Fibroblast of skin of left quadriceps (primary cell): Measurements from ENCODE around the gene COBLL1.
A peak's percentile ranks its signal among the peaks of the same experiment; 100 is the strongest.

Experiments used
- DNase-seq, 2 experiments: peaks; one replicate each; pipeline ENCODE4 v3.0.0-alpha.2; 2013; ENCODE audit warnings: low read depth in 2 of 2

Gene COBLL1

DNA sequence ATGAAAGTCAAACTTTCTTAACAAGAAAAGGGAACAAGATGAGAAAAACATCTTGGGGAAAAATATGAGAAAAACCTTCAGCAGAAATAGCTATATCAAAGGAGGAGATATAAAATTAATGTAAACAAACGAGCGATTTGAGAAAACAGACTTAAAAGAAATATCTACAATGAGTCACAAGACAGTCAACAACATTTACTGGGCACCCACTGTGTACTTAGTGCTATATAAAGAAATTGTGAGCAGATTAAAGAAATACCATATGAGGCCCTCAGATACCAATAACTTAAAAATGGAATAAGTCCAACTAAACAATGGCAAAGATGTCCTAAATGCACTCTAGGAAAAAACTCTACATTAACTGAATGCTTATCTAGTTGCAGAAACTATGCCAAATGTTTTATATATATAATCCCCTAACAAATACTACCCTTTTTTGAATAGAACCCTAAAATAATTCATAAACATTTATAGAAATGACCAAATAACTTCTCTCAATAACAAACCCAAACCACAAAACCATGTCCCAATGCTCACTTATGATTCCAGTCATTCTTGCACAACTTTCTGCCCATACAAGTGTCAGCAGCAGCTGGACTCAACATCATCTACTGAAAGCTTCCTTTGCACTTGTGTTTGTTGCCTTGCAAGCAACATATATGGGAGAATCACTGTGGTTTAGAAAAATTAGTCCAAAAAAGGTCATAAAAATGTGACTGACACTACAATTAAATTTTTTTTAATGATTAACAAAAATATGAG, 83.5 kb downstream of the COBLL1 start:
- DNase-seq, result peak in 1 of 2 experiments; percentile 20

DNA sequence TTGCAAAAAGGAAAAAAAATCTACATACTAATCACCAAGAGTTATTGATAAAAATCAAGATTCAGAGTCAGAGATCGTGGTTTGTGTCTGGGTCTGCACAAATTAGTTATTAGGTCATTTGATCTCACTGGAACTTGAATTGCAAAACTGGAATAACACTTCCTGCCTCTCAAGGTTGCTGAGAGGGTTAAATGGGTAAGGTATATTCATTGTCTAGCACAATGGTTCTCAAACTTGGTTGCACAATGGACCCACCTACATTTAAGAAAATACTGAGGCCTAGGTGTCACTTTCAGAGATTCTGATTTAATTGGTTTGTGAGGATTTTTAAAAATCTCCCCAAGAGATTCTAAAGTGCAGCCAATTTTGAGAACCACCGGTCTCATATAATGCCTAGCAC, 84.8 kb downstream of the COBLL1 start:
- no peak for DNase-seq

DNA sequence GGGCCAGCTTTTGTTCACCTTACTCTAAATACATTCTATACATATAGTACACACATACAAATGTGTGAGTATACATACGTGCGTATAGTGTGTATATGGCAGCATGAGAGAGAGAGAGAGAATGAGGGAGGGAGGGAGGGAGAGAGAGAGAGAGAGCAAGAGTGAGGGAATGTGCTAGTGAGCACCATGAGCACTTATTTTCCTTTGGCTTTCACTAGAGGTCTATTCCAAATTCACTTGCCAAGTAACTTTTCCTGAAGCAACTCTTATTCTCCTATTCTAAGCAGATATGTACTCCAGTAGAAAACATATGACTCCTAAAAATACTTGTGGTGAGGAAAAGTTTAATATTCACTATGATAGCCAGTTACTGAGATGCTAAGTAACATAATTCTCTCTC, 85.7 kb downstream of the COBLL1 start:
- DNase-seq, result no peak

GRCh38 chr2:164754157-164755093, 87.2 kb downstream of the COBLL1 start:
- no peak for DNase-seq

DNA sequence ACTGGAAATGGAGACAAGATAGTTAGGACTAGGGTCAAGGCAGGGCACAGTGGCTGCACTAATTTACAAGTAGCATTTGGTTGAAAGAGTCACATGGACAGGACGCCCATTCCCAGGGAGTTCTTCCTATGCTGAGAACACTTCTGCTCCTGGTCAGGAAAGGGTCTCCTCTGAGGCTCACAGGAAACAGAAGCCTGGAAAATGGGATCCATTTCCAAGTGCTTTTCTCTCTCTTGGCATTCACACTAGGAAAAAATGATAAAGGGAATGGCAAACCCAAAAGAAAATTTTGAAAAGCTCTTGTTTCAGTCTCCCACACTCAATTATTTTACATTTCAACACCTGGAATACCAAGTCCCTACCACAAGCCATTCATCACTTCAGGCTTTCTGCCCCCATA, 88.7 kb downstream of the COBLL1 start:
- no peak for DNase-seq

DNA sequence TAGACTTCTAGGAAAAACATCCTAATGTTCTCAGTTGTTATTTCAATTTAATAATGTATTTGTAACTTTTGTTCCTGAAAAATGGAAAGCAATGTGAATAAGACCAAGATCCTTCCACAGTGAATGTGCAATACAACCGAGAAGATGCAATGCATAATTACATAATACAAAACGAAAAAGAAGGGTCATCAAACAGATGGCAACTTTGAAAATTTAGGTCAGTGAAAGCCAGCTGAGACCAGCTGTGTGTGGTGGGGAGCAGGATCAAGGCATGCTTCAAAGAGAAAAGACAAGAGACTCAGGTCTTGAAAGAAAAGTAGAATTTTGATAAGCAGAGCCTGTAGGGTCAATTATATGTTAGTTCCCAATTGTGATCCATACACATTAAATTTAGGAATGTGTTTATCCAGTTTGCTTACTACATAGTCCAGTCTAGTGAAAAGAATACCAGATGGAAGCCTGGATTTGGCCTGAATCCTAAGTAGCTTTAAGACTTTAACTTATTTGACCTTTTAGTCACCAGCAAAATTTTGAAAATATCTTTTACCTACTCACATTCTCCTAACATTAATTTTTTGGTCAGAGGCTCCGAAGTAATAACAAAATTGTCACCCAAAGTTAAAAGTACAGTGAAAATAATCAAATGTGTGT, 93.7 kb downstream of the COBLL1 start:
- no peak for DNase-seq

DNA sequence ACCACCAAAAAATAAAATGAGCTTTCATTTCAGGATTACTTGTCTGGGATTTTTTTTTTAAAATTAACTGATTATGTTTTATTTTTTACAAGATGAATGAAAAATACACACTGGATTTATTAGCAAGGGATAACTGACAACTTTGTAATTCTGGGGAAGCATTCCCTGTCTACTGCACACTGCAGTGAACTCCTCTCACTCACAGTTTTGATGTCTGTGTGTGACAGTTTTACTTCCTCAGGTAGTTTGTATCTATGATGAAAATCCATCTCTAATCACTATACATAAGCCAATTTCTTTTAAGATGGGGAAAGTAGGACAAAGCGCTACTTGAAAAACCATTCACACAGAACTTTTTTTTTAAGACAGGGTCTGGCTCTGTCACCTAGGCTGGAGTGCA, 94.5 kb downstream of the COBLL1 start:
- DNase-seq, result no peak

- DNase-seq, result no peak
These were observed 94.9 kb downstream of the COBLL1 start for GRCh38 chr2:164746713-164747112.

DNA sequence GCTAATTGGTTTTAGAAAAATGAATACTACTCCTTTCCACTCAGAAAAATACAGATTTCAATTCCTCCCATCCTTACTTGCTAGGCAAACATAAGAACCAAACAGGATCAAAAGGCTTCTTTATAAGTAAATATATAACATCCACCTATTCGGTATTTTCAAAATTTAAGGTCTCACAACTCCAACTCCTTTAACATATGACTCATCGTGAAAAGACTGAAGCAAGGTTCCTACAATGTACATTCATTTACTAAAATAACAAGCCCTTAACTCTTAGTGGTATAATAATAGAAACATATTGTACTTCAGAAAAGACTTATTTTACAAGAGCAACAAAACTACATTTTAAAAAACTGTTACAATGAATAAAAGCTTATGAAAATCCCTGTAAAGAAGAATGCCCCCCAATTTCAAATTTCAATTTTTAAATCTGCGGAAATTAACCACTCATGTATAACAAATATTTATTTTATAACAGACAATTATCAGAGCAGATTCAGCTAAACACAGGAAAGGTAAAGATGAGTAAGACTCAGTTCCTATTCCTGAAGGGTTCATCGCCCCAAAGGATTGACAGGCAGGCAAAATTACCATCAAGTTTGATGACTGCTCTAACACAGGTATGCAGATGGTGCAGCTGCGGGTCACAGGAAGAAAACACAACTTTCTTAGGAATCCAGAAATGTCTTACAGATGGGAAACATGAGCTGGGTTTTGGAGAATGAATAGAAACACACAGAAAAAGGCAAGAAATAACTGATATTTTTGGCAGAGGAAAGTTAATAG, 96.4 kb downstream of the COBLL1 start:
- DNase-seq, result no peak

DNA sequence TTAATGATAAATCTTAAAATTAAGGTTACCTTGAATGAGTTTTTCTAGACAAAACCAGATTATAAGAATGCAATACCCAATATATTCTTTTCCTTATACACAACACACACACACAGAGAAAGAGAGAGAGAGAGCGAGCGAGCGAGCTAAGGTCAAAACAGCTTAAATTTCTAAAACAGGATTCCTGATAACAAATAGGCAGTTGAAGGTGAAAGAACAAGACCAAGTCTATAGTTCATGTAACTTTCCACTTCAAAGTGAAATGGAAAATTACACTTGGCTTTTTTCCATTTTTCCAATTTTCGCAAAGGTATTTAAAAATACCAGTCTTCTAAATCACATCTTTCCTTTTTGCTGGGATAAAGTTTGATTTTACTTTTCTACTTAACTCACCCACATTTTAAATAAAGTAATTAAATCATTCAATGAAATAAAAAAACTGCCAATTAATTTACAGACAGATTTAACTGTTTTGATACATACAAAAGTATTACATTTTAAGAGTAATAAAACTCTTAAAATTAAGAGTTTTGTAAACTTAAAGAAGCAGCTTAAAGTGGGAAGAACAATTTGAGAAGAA, 98.8 kb downstream of the COBLL1 start:
- no peak for DNase-seq

DNA sequence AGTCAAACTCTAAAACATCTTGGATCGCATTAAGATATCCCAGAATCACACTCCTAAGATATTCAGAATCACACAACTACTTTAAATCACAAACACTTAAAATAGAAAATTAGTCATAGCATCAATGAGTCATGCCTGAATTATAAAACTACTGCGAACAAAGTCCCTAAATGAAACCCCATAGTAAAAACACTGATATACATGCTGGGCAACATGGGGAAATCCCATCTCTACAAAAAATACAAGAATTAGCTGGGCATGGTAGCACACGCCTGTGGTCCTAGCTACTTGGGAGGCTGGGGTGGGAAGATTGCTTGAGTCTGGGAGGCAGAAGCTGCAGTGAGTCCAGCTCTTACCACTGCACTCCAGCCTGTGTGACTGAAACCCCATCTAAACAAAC, 101.7 kb downstream of the COBLL1 start:
- peak; percentile 26 to 29 for DNase-seq

DNA sequence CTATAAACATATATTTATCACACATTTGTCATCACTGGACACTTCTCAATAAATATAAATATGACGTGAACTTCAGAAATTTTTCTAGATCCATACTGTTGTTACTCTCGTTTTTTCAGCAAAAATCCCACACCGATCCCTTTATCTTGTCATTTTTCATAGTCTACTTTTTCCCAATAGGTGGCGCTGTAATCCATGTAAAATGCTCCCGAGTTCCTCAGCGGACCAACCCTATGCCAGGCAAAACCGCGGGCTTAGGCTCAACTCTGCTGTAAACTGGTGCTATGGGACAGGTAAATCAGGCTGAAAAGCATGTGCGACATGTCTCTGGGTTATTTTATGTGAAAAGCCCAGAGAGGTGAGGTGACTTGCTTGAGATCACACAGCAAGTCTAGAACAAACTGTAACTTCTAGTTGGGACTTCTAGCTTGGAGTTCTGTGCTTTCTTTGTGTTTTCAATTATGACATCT, 104.0 kb downstream of the COBLL1 start:
- DNase-seq, result peak; percentile 23 to 31

GRCh38 chr2:164735309-164735919, 106.2 kb downstream of the COBLL1 start:
- DNase-seq, result no peak

- no peak for DNase-seq
These were observed 107.4 kb downstream of the COBLL1 start for GRCh38 chr2:164734196-164734595.

DNA sequence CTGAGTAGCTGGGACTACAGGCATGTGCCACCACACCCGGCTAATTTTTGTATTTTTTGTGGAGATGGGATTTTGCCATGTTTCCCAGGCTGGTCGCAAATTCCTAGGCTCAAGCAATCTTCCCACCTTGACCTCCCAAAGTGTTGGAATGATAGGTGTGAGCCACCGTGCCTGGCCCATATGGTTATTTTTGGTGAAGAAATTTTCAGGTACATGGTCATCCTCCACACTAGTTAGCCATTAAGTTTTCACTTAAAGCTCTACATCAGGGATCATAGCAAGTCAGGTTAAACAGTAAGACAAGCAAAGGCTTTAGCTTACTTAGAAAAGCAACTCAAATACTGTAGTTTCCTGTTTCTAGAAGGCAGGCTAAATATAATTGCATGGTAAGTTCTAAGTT, 116.1 kb downstream of the COBLL1 start:
- no peak for DNase-seq

GRCh38 chr2:164722616-164723338, 118.8 kb downstream of the COBLL1 start:
- no peak for DNase-seq

- DNase-seq, result no peak
These were observed 120.2 kb downstream of the COBLL1 start for GRCh38 chr2:164721430-164721829.

DNA sequence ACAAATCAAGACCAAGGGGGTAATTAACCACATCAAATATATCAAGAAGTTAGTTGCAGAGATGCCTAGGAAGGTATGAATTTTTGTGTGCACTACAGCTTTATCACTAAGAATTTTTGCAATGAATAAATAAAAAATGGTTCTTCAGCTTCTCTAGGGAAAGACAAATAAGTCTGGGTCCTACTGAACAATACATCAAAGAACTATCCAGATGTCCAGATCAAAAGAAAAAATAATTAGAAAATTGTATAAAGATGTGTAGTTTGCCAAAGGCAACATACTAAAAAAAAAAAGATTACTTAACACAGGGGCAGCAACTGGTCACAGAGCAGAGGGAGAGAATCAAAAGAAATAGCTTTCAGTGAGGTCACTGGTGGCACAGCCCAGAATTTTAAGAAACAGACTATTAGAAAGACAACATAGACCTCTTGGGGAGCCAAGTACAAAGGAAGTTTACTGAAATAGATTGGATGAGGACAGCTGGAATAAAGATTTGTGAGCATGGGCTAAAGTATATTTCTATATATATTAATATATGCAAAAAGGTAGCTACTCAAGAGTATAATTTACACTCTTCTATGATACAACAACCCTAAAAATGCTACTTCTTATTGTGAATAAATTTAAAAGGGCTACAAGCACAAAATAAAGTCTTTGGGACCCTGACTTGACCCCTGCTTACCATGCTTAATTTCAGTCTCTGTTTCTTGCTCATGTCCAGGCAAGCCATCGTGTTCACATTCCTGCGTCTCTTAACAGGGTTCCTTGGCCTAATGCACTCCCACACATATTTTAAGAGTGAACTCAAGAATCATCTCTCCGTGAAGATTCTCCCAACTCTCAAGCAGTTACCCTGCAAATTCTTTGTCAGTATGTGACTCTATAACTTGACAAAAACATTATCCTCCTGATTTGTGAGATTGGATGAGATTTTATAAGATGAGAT, 121.4 kb downstream of the COBLL1 start:
- DNase-seq, result no peak
